Measurements from ENCODE around the gene ITIH3. TPM values are rescaled to one million over a fixed set of nuclear protein-coding genes. Genes with fewer than 3 reads are reported as not detected.

Gene ITIH3
- polyA plus RNA-seq, 1 of the 3 experiments (the other 2 are of a cell fraction) = 4.3 TPM

- Histone ChIP-seq H3K4me3 (ENCODE audit: low read depth in 2 of 2, low read length in 1 of 2) (no peak overlapping the region), H3K4me1 (ENCODE audit: control insufficient read depth in 1 of 2, insufficient read depth in 2 of 2, low read depth in 1 of 2, low read length in 1 of 2) (peaks cover 0 to 3% of the 10 kb centered on the region in 2 experiments; a peak in 1 of 4 replicates), H3K9me3 (no peaks in the 10 kb centered on the region), H3F3A (replicated peaks; ENCODE audit: insufficient read depth) (no peaks in the 10 kb centered on the region), H3K79me2 (ENCODE audit: insufficient read depth) (no peaks in the 10 kb centered on the region), H3K27me3 (ENCODE audit: insufficient read depth) (no peaks in the 10 kb centered on the region), H3K9ac (no peak overlapping the region), H2AFZ (ENCODE audit: low read depth) (no peak overlapping the region), H3K9me2 (no peaks in the 10 kb centered on the region), H4K20me1 (ENCODE audit: insufficient read depth) (0 out of 2 replicates have a peak, but pooled peaks cover 3% of the 10 kb centered on the region), H3K36me3 (replicated peaks in 1 of 2; ENCODE audit: control insufficient read depth in 1 of 2, insufficient read depth in 2 of 2, low read length in 1 of 2) (peaks cover 0 to 5% of the 10 kb centered on the region in 2 experiments), H3K4me2 (no peak overlapping the region), H3K27ac (ENCODE audit: low read depth in 2 of 2, low read length in 1 of 2) (no peak overlapping the region)
- 95% methylated on average over 4 of the region's 4 CpGs for WGBS (ENCODE audit: low lambda C conversion rate)
- CTCF ChIA-PET = interaction anchor here (0.8 to 2.5 kb wide), 3 partner anchors 14 to 235 kb away, joined by 3 to 10 read pairs (median 4); no protein-coding TSS in a partner anchor
- TF ChIP-seq USF1 (IDR thresholded peaks at IDR 0.05; ENCODE audit: borderline replicate concordance, low read depth) (no peak), ZBTB33 (IDR thresholded peaks at IDR 0.05; ENCODE audit: borderline replicate concordance, low read depth) (no peak), RCOR1 (IDR thresholded peaks at IDR 0.05; ENCODE audit: low read length) (no peak), RXRA (IDR thresholded peaks at IDR 0.05; ENCODE audit: borderline replicate concordance, low read depth) (no peak), CTCF (IDR thresholded peaks at IDR 0.05) (no peak), USF2 (IDR thresholded peaks at IDR 0.05; ENCODE audit: borderline replicate concordance, low read depth, low read length) (no peak), MEF2A (IDR thresholded peaks at IDR 0.05; ENCODE audit: borderline replicate concordance, low read depth) (no peak), REST (IDR thresholded peaks at IDR 0.05; ENCODE audit: low read depth, low read length) (no peak), SMC3 (IDR thresholded peaks at IDR 0.05; ENCODE audit: low read depth, low read length) (no peak), GATA2 (CRISPR knock-in tag; IDR thresholded peaks at IDR 0.05) (no peak)
- DNase-seq = no peak
- POLR2A ChIA-PET = no interaction called here
Measured at GRCh38 chr3:52836986-52837385, 42.4 kb downstream of the ITIH3 start.
